Right lobe of liver (tissue), 6 donors: ENCODE measurements around the gene LRRC32. TPM values are rescaled to one million over a fixed set of nuclear protein-coding genes. Genes with fewer than 3 reads are reported as not detected.
A peak's percentile ranks its signal among the peaks of the same experiment; 100 is the strongest.

ENCODE experiments used
- ATAC-seq, 4 donors: fragments of 200-7000 bp; cut with Tn5 transposase; one replicate each; pipeline ENCODE4 v1.9.1; 2020; ENCODE audit warnings: mild to moderate bottlenecking in 4 of 4, moderate library complexity in 4 of 4
- DNase-seq, 3 donors: peaks; one replicate each; pipeline ENCODE4 v3.0.0-alpha.2; 2020
- H3K27ac ChIP-seq, 3 donors: fragments of 200-600 bp; one replicate each; pipeline ENCODE4 v1.8.0; 2022
- H3K27me3 ChIP-seq, 2 donors: fragments of 200-600 bp; one replicate each; pipeline ENCODE4 v1.8.0; 2022
- H3K36me3 ChIP-seq, 4 donors: fragments of 200-600 bp; sonication (generic) in 1 of 4; one replicate each; pipeline versions ENCODE4 v1.5.1 to v1.8.0; 2017 to 2022; ENCODE audit warnings: control low read depth in 1 of 4
- H3K4me1 ChIP-seq, 4 donors: fragments of 200-600 bp; sonication (generic) in 1 of 4; one replicate each; pipeline versions ENCODE4 v1.5.1 to v1.8.0; 2017 to 2022; ENCODE audit warnings: control low read depth in 1 of 4
- H3K4me3 ChIP-seq, 3 donors: fragments of 200-600 bp; one replicate each; pipeline ENCODE4 v1.8.0; 2022
- H3K9me3 ChIP-seq, 4 donors: fragments of 200-600 bp; sonication (generic) in 1 of 4; one replicate each; pipeline versions ENCODE4 v1.5.1 to v1.8.0; 2017 to 2022; ENCODE audit warnings: control low read depth in 1 of 4
- CTCF ChIP-seq, 4 donors: fragments of 200-600 bp in 3 of 4; fragments of 450-650 bp in 1 of 4; IDR thresholded peaks; one replicate each; pipeline versions ENCODE4 v1.5.1 to v1.8.0; 2016 to 2022; ENCODE audit warnings: antibody characterized with exemption in 4 of 4, mild to moderate bottlenecking in 2 of 4
- POLR2A ChIP-seq: fragments of 450-650 bp; IDR thresholded peaks from one replicate; pipeline ENCODE4 v1.6.1; 2017; ENCODE audit warnings: antibody characterized with exemption, mild to moderate bottlenecking
- WGBS: methylation state at CpG from one replicate; pipeline ENCODE4 v1.1.6; 2018; ENCODE audit warnings: low coverage, low lambda C conversion rate; ENCODE audit not compliant: insufficient coverage; ENCODE audit errors: missing lambda C conversion rate; 5-methylcytosine and 5-hydroxymethylcytosine counted together
- intact Hi-C, 2 donors: fragments of 100-400 bp; cut with DNase I; formaldehyde crosslinking; loops; one replicate each; pipeline versions ENCODE4 v1.11.2 to v1.14.1; 2022
- total RNA-seq, 6 experiments: library from RNA; depleted of rRNA in 2 of 6; stranded (reverse); fragments of >200 nt in 2 of 6; fragmentation: NEBNext Ultra II Directional in 3 of 6; extraction: Animal tissue kit (Norgen Biotek cat#: 25700) in 3 of 6; gene quantifications; one replicate each; pipeline versions ENCODE4 v1.1.0 to v1.2.4, GENCODE V29; 2016 to 2023
- donor health status: DM: no; HTN: yes; CAD: no.
- donor health status: DM: no; HTN: no; CAD: no.
- donor health status: DM: no; HTN: no; CAD: no.
- donor health status: DM: no; HTN: yes; CAD: no.
- donor health status: DM: no; HTN: yes; CAD: no.

Gene LRRC32
- total RNA-seq, 6 experiments from 2014 or later = 7.4 to 19.5 (median 14.5) TPM

DNA sequence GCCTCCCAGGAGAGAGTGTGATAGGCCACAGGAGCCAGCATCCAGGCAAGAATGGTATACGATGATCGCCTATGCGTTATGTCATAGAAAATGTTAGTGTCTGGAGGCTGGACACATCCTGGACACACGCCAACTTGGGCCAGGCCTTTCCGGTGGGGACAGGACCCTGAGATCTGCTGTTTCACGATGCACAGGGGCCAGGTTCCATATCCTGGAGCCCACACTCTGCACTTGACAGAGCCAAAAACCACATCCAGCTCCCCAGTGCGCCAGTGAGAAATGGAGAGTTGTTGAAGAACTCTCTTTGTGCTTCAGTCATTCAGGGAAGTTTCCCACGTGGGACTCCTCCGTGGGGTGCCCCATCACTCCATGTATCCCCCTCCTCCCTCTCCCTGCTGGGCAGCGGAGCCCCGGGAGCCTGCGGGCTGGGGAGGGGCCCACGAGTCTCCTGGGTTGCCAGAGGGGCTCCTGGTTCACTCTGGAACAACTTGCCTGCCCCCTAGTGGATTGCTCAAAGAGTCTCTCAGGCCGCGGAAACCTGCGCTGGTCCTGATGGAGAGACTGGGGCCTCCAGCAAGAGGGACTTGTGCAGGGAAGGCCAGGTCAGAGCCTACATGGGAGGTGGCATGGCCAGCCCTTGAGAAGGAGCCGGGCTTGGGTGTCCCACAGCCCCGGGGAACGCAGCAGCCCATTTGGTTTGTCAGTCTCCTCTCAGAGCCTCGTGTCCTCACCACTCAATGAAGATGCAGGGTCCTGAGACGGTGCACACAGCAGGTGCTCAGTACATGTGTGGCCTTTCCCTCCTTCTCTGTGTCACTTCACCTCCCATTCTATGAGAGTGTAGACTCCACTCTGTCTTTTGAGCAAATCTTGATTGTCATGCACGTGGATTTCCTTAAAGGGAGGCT, 10.2 kb upstream of the LRRC32 start:
- 7% methylated on average over 5 of the region's 22 CpGs for WGBS
- intact Hi-C loops = no loop called here
- Histone ChIP-seq H3K4me3 (no peak overlapping the region), H3K4me1 (no peaks in the 10 kb centered on the region), H3K36me3 (no peaks in the 10 kb centered on the region), H3K27me3 (no peaks in the 10 kb centered on the region), H3K27ac (no peak overlapping the region), H3K9me3 (no peaks in the 10 kb centered on the region)
- DNase-seq (peak in 2 of 3 donors; percentile 62 to 70), ATAC-seq (peak; percentile 71 to 81 (median 80))
- TF ChIP-seq CTCF (IDR thresholded peaks at IDR 0.05) (peak; percentile 62 to 70 (median 66)), POLR2A (no peak)

- intact Hi-C loops = no loop called here
- WGBS = 68% methylated on average over 8 of the region's 8 CpGs
- no peak for TF ChIP-seq POLR2A
- no peak for TF ChIP-seq CTCF (IDR thresholded peaks at IDR 0.05)
- ATAC-seq (no peak), DNase-seq (no peak)
- no peaks in the 10 kb centered on the region for H3K9me3 ChIP-seq
- no peaks in the 10 kb centered on the region for H3K4me1 ChIP-seq
- no peaks in the 10 kb centered on the region for H3K27me3 ChIP-seq
- no peak overlapping the region for H3K4me3 ChIP-seq
- no peaks in the 10 kb centered on the region for H3K36me3 ChIP-seq
- no peak overlapping the region for H3K27ac ChIP-seq
These were observed 7.8 kb upstream of the LRRC32 start for GRCh38 chr11:76678321-76678720.

GRCh38 chr11:76677458-76677765, 6.9 kb upstream of the LRRC32 start:
- Histone ChIP-seq H3K4me3 (no peak overlapping the region), H3K36me3 (no peaks in the 10 kb centered on the region), H3K27ac (no peak overlapping the region), H3K4me1 (peaks cover 0 to 4% (median 2%) of the 10 kb centered on the region in 4 donors), H3K27me3 (no peaks in the 10 kb centered on the region), H3K9me3 (no peaks in the 10 kb centered on the region)
- intact Hi-C loops = no loop called here
- DNase-seq = no peak
- peak in 2 of 4 donors; percentile 4 to 9 for ATAC-seq
- TF ChIP-seq POLR2A = no peak
- no peak for TF ChIP-seq CTCF (IDR thresholded peaks at IDR 0.05)

DNA sequence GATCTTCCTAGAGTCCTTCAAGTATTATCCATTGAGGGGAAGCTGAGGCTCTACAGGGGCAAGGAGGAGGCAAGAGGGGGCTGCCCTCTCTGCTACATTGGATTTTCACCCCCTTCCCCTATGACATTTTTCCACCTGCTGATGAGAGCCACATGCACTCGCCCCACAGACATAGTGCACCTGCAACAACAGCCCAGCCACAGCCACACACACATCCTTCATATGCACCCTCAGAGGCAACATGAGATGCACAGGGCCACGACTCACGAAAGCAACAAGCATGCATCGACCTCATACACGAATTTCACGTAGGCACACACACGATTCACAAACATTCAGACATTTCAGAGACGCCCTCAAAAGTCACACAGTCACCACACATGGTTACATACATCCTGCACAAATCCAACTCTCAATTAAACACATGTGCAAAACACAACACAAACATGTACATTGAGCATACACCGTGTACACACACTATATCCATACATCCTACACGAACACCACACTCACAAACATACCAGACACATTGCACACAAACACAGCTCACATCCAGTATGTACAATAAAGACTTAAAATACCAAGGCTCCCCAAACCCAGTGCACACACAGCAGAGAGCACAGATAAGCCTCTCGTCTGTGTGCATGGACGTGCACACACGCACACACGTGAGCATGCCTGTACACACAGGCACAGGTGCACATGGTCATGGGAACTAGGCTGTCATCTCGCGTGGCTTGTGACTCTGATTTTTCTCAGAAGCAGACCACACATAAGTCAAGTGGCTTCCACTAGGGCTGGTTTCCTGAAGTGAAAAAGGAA, 6.3 kb upstream of the LRRC32 start:
- 64% methylated on average over 11 of the region's 16 CpGs for WGBS
- DNase-seq (no peak), ATAC-seq (no peak)
- H3K36me3 ChIP-seq = no peaks in the 10 kb centered on the region
- intact Hi-C loops = no loop called here
- H3K4me1 ChIP-seq = peaks cover 0 to 4% (median 2%) of the 10 kb centered on the region in 4 donors
- TF ChIP-seq POLR2A (no peak), CTCF (IDR thresholded peaks at IDR 0.05) (no peak)
- no peak overlapping the region for H3K27ac ChIP-seq
- no peaks in the 10 kb centered on the region for H3K27me3 ChIP-seq
- H3K9me3 ChIP-seq = no peaks in the 10 kb centered on the region
- no peak overlapping the region for H3K4me3 ChIP-seq
